NCI-H2171 treated with DMSO at 0.1 percent for 48 hours (cell line): ENCODE data around the gene NRXN2.

Experiments used
- DNase-seq: peaks from one replicate; lab custom pipeline; 2025; lab: John Stamatoyannopoulos, UW

NRXN2 gene

GRCh38 chr11:64698427-64698826 lies 24.6 kb downstream of the NRXN2 start:
- no peak for DNase-seq

- DNase-seq, result no peak
Measured at GRCh38 chr11:64697663-64698375, 25.2 kb downstream of the NRXN2 start.

- no peak for DNase-seq
Measured at GRCh38 chr11:64696045-64696444, 27.0 kb downstream of the NRXN2 start.

GRCh38 chr11:64695548-64695947 lies 27.4 kb downstream of the NRXN2 start:
- no peak for DNase-seq

- peak; percentile 60 for DNase-seq
Measured at GRCh38 chr11:64694821-64695365, 28.1 kb downstream of the NRXN2 start.

- no peak for DNase-seq
Measured at GRCh38 chr11:64694026-64694755, 28.8 kb downstream of the NRXN2 start.

- no peak for DNase-seq
Measured at GRCh38 chr11:64692764-64693331, 30.1 kb downstream of the NRXN2 start.

- DNase-seq, result no peak
Measured at GRCh38 chr11:64691543-64691942, 31.5 kb downstream of the NRXN2 start.

GRCh38 chr11:64690235-64690634 lies 32.8 kb downstream of the NRXN2 start:
- DNase-seq, result no peak

- DNase-seq, result peak; percentile 95
Measured at GRCh38 chr11:64688534-64688982, 34.4 kb downstream of the NRXN2 start.

- no peak for DNase-seq
Measured at GRCh38 chr11:64687643-64688533, 35.1 kb downstream of the NRXN2 start.

- no peak for DNase-seq
Measured at GRCh38 chr11:64687204-64687603, 35.8 kb downstream of the NRXN2 start.

- no peak for DNase-seq
Measured at GRCh38 chr11:64686466-64687170, 36.4 kb downstream of the NRXN2 start.

GRCh38 chr11:64685536-64685935 lies 37.5 kb downstream of the NRXN2 start:
- DNase-seq, result no peak

GRCh38 chr11:64684357-64684756 lies 38.6 kb downstream of the NRXN2 start:
- DNase-seq, result no peak

GRCh38 chr11:64681171-64681570 lies 41.8 kb downstream of the NRXN2 start:
- DNase-seq, result no peak

GRCh38 chr11:64679846-64680245 lies 43.2 kb downstream of the NRXN2 start:
- no peak for DNase-seq

GRCh38 chr11:64677441-64678023 lies 45.5 kb downstream of the NRXN2 start:
- no peak for DNase-seq

- DNase-seq, result no peak
Measured at GRCh38 chr11:64676261-64676615, 46.8 kb downstream of the NRXN2 start.

GRCh38 chr11:64675450-64676260 lies 47.3 kb downstream of the NRXN2 start:
- DNase-seq, result peak; percentile 91
